ENCODE measurements around the gene POLR2B. TPM values are rescaled to one million over a fixed set of nuclear protein-coding genes. Genes with fewer than 3 reads are reported as not detected.
"Not testable (repeated sequence)": the region's sequence is repeated elsewhere in the genome, so short reads cannot be mapped to it uniquely, and the experiment has no call there.

The POLR2B gene
- total RNA-seq: 154 and 158 TPM in 2 replicates

GRCh38 chr4:56978750-56979303 lies at the start of gene POLR2B:
POLR2B (plus strand) TSS chr4:56978896; CDS start chr4:56978986, 90 bp downstream.
- H3K36me3 Mint-ChIP-seq (ENCODE audit: low read depth): peaks cover 53% of the 10 kb centered on the region
- peaks cover 49% of the 10 kb centered on the region for H3K4me1 Mint-ChIP-seq
- peaks cover 2% of the 10 kb centered on the region for H3K27me3 Mint-ChIP-seq

GRCh38 chr4:56930638-56931037 lies 48.1 kb upstream of the POLR2B start:
- Mint-ChIP-seq H3K9me3 (no peaks in the 10 kb centered on the region), H3K4me3 (no peak overlapping the region), H3K27ac (no peak overlapping the region), H3K27me3 (no peaks in the 10 kb centered on the region), H3K4me1 (peaks cover 11% of the 10 kb centered on the region), H3K36me3 (ENCODE audit: low read depth) (peaks cover 40% of the 10 kb centered on the region)
- DNase-seq: no peak
- intact Hi-C loops (cut with micrococcal nuclease): no loop called here

More at GRCh38 chr4:56978750-56979303, at the start of gene POLR2B:
- Mint-ChIP-seq H3K4me3 (peak within 1 kb of the TSS; percentile 98), H3K27ac (peak within 1 kb of the TSS; percentile 98), H3K9me3 (no peaks in the 10 kb centered on the region)
- intact Hi-C loops (cut with micrococcal nuclease): loop anchor here (5.0 to 10.0 kb wide), 2 partner anchors 324 to 1432 kb away; partner anchors contain the start of gene CLOCK
- DNase-seq: peak; percentile 97

- H3K27me3 Mint-ChIP-seq: no peaks in the 10 kb centered on the region
- intact Hi-C loops (cut with micrococcal nuclease): no loop called here
- no peak overlapping the region for H3K27ac Mint-ChIP-seq
- H3K36me3 Mint-ChIP-seq (ENCODE audit: low read depth): peaks cover 42% of the 10 kb centered on the region
- H3K4me3 Mint-ChIP-seq: no peak overlapping the region
- H3K9me3 Mint-ChIP-seq: no peaks in the 10 kb centered on the region
- no peak for DNase-seq
- peaks cover 11% of the 10 kb centered on the region for H3K4me1 Mint-ChIP-seq
Measured at GRCh38 chr4:56931924-56932323, 46.8 kb upstream of the POLR2B start.

GRCh38 chr4:56937262-56937661 lies 41.4 kb upstream of the POLR2B start:
- no peak overlapping the region for H3K27ac Mint-ChIP-seq
- peaks cover 30% of the 10 kb centered on the region for H3K36me3 Mint-ChIP-seq (ENCODE audit: low read depth)
- DNase-seq: no peak
- no peaks in the 10 kb centered on the region for H3K9me3 Mint-ChIP-seq
- no peak overlapping the region for H3K4me3 Mint-ChIP-seq
- intact Hi-C loops (cut with micrococcal nuclease): no loop called here
- no peaks in the 10 kb centered on the region for H3K27me3 Mint-ChIP-seq
- no peaks in the 10 kb centered on the region for H3K4me1 Mint-ChIP-seq

GRCh38 chr4:56939826-56940225 lies 38.9 kb upstream of the POLR2B start:
- intact Hi-C loops (cut with micrococcal nuclease); DNase-seq; H3K4me1 Mint-ChIP-seq; H3K4me3 Mint-ChIP-seq; H3K27ac Mint-ChIP-seq; H3K27me3 Mint-ChIP-seq; H3K9me3 Mint-ChIP-seq: not testable (repeated sequence)
- H3K36me3 Mint-ChIP-seq (ENCODE audit: low read depth): peaks cover 26% of the 10 kb centered on the region

GRCh38 chr4:56940403-56940802 lies 38.3 kb upstream of the POLR2B start:
- Mint-ChIP-seq H3K4me3 (no peak overlapping the region), H3K4me1 (no peaks in the 10 kb centered on the region), H3K27ac (no peak overlapping the region), H3K27me3 (no peaks in the 10 kb centered on the region), H3K9me3 (no peaks in the 10 kb centered on the region), H3K36me3 (ENCODE audit: low read depth) (peaks cover 25% of the 10 kb centered on the region)
- no peak for DNase-seq
- intact Hi-C loops (cut with micrococcal nuclease): no loop called here

- no peak overlapping the region for H3K27ac Mint-ChIP-seq
- no peaks in the 10 kb centered on the region for H3K4me1 Mint-ChIP-seq
- no peaks in the 10 kb centered on the region for H3K27me3 Mint-ChIP-seq
- no peaks in the 10 kb centered on the region for H3K9me3 Mint-ChIP-seq
- peaks cover 24% of the 10 kb centered on the region for H3K36me3 Mint-ChIP-seq (ENCODE audit: low read depth)
- no peak for DNase-seq
- H3K4me3 Mint-ChIP-seq: no peak overlapping the region
- intact Hi-C loops (cut with micrococcal nuclease): no loop called here
Measured at GRCh38 chr4:56940971-56941370, 37.7 kb upstream of the POLR2B start.

- no peaks in the 10 kb centered on the region for H3K9me3 Mint-ChIP-seq
- no peak overlapping the region for H3K27ac Mint-ChIP-seq
- H3K4me1 Mint-ChIP-seq: no peaks in the 10 kb centered on the region
- intact Hi-C loops (cut with micrococcal nuclease): no loop called here
- H3K36me3 Mint-ChIP-seq (ENCODE audit: low read depth): peaks cover 22% of the 10 kb centered on the region
- no peak for DNase-seq
- H3K4me3 Mint-ChIP-seq: no peak overlapping the region
- no peaks in the 10 kb centered on the region for H3K27me3 Mint-ChIP-seq
Measured at GRCh38 chr4:56941403-56941802, 37.3 kb upstream of the POLR2B start.

GRCh38 chr4:56953680-56954520 lies 24.8 kb upstream of the POLR2B start:
- H3K4me3 Mint-ChIP-seq: no peak overlapping the region
- no peaks in the 10 kb centered on the region for H3K4me1 Mint-ChIP-seq
- no peak for DNase-seq
- no peaks in the 10 kb centered on the region for H3K36me3 Mint-ChIP-seq (ENCODE audit: low read depth)
- no peak overlapping the region for H3K27ac Mint-ChIP-seq
- intact Hi-C loops (cut with micrococcal nuclease): no loop called here
- no peaks in the 10 kb centered on the region for H3K27me3 Mint-ChIP-seq
- no peaks in the 10 kb centered on the region for H3K9me3 Mint-ChIP-seq

GRCh38 chr4:56958111-56958517 lies 20.6 kb upstream of the POLR2B start:
- DNase-seq: no peak
- no peaks in the 10 kb centered on the region for H3K4me1 Mint-ChIP-seq
- no peak overlapping the region for H3K27ac Mint-ChIP-seq
- peaks cover 15% of the 10 kb centered on the region for H3K36me3 Mint-ChIP-seq (ENCODE audit: low read depth)
- intact Hi-C loops (cut with micrococcal nuclease): no loop called here
- no peaks in the 10 kb centered on the region for H3K27me3 Mint-ChIP-seq
- H3K4me3 Mint-ChIP-seq: no peak overlapping the region
- H3K9me3 Mint-ChIP-seq: no peaks in the 10 kb centered on the region

GRCh38 chr4:56959100-56959499 lies 19.6 kb upstream of the POLR2B start:
- Mint-ChIP-seq H3K27me3 (no peaks in the 10 kb centered on the region), H3K9me3 (no peaks in the 10 kb centered on the region), H3K36me3 (ENCODE audit: low read depth) (peaks cover 19% of the 10 kb centered on the region), H3K4me3 (no peak overlapping the region), H3K4me1 (no peaks in the 10 kb centered on the region), H3K27ac (no peak overlapping the region)
- no peak for DNase-seq
- intact Hi-C loops (cut with micrococcal nuclease): no loop called here

GRCh38 chr4:56961107-56961500 lies 17.6 kb upstream of the POLR2B start:
- Mint-ChIP-seq H3K27me3 (no peaks in the 10 kb centered on the region), H3K36me3 (ENCODE audit: low read depth) (peaks cover 32% of the 10 kb centered on the region), H3K4me1 (no peaks in the 10 kb centered on the region), H3K4me3 (no peak overlapping the region), H3K9me3 (no peaks in the 10 kb centered on the region), H3K27ac (no peak overlapping the region)
- no peak for DNase-seq
- intact Hi-C loops (cut with micrococcal nuclease): no loop called here

GRCh38 chr4:56971383-56971782 lies 7.3 kb upstream of the POLR2B start:
- peaks cover 73% of the 10 kb centered on the region for H3K36me3 Mint-ChIP-seq (ENCODE audit: low read depth)
- no peaks in the 10 kb centered on the region for H3K27me3 Mint-ChIP-seq
- peaks cover 25% of the 10 kb centered on the region for H3K4me1 Mint-ChIP-seq
- intact Hi-C loops (cut with micrococcal nuclease): loop anchor here (10.0 kb wide), 1 partner anchor 317 kb away; no protein-coding TSS in a partner anchor
- no peak for DNase-seq
- no peak overlapping the region for H3K4me3 Mint-ChIP-seq
- peaks cover 4% of the 10 kb centered on the region for H3K9me3 Mint-ChIP-seq
- H3K27ac Mint-ChIP-seq: peak overlapping the region; percentile 32

- H3K9me3 Mint-ChIP-seq: peaks cover 4% of the 10 kb centered on the region
- peaks cover 67% of the 10 kb centered on the region for H3K36me3 Mint-ChIP-seq (ENCODE audit: low read depth)
- H3K27ac Mint-ChIP-seq: peak overlapping the region; percentile 76
- no peak for DNase-seq
- no peaks in the 10 kb centered on the region for H3K27me3 Mint-ChIP-seq
- H3K4me3 Mint-ChIP-seq: no peak overlapping the region
- intact Hi-C loops (cut with micrococcal nuclease): loop anchor here (10.0 kb wide), 1 partner anchor 318 kb away; no protein-coding TSS in a partner anchor
- peaks cover 25% of the 10 kb centered on the region for H3K4me1 Mint-ChIP-seq
Measured at GRCh38 chr4:56972389-56972788, 6.3 kb upstream of the POLR2B start.

Measured in activated CD4-positive, alpha-beta T cell treated with anti-CD3 and anti-CD28 coated beads, Interleukin-2, amount 10 ng/mL, durations not matched to agents 24 days and 14 days (primary cell).